Measurements from ENCODE around the gene ABI3BP.

The ABI3BP gene

DNA sequence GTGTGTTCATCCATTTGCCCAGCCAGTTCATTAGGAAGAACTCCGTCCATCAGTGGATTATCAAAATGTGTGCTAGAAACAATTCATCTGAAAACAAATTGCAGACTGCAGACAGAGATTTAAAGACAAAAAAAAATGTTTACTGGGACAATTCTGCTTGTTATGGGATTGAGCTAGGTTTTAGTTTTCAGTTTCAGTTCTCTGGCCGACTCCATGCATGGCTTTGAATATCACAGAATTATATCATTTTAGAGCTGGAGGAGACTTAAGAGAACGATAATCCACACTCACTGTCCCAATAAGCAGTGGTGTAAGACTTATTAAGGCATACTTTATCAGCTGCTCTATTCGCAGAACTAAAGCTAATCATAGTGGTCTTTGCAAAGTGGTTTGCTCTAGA is 232.8 kb downstream of the ABI3BP start:
- Histone ChIP-seq H4K91ac (ENCODE audit: low read depth, low read length) (no peak overlapping the region), H3K4me3 (ENCODE audit: low read depth, low read length) (no peak overlapping the region), H2BK120ac (ENCODE audit: insufficient read depth, low read length, poor library complexity) (no peak overlapping the region), H3K14ac (ENCODE audit: low read length) (no peak overlapping the region), H3K18ac (ENCODE audit: low read length) (no peak overlapping the region), H3K27me3 (ENCODE audit: insufficient read depth, low read length) (no peaks in the 10 kb centered on the region), H3K23ac (ENCODE audit: low read length) (no peak overlapping the region), H2BK5ac (ENCODE audit: low read depth, low read length, poor library complexity) (no peak overlapping the region), H3K4me1 (ENCODE audit: control insufficient read depth in 1 of 2, insufficient read depth in 2 of 2, low read length in 2 of 2) (no peaks in the 10 kb centered on the region), H3K4me2 (ENCODE audit: low read length) (no peak overlapping the region), H4K12ac (ENCODE audit: low read depth, low read length) (no peak overlapping the region), H3K79me1 (ENCODE audit: low read length) (no peaks in the 10 kb centered on the region), H3K9me3 (ENCODE audit: insufficient read depth, low read depth, low read length) (no peaks in the 10 kb centered on the region), H2AFZ (ENCODE audit: insufficient read depth, low read length, poor library complexity) (no peak overlapping the region), H4K8ac (ENCODE audit: low read depth, low read length) (no peak overlapping the region), H3K4ac (ENCODE audit: low read depth, low read length) (no peak overlapping the region), H2AK5ac (ENCODE audit: low read length) (no peak overlapping the region), H3K79me2 (ENCODE audit: control insufficient read depth, insufficient read depth, low read length, poor library complexity) (no peaks in the 10 kb centered on the region), H3K9ac (ENCODE audit: low read length) (no peak overlapping the region), H3K27ac (ENCODE audit: low read depth, low read length) (no peak overlapping the region), H2BK12ac (ENCODE audit: low read length) (no peak overlapping the region), H3K36me3 (ENCODE audit: control insufficient read depth in 1 of 2, insufficient read depth in 2 of 2, low read length in 2 of 2) (no peaks in the 10 kb centered on the region)
- DNase-seq = no peak
- no CpG with 5 or more reads among the region's 4 CpGs for WGBS (ENCODE audit: extremely low coverage, insufficient coverage, insufficient read length)

- Histone ChIP-seq H3K4me1 (ENCODE audit: control insufficient read depth in 1 of 2, insufficient read depth in 2 of 2, low read length in 2 of 2) (no peaks in the 10 kb centered on the region), H4K91ac (ENCODE audit: low read depth, low read length) (no peak overlapping the region), H2AFZ (ENCODE audit: insufficient read depth, low read length, poor library complexity) (no peak overlapping the region), H4K12ac (ENCODE audit: low read depth, low read length) (no peak overlapping the region), H4K8ac (ENCODE audit: low read depth, low read length) (no peak overlapping the region), H2BK5ac (ENCODE audit: low read depth, low read length, poor library complexity) (no peak overlapping the region), H3K36me3 (ENCODE audit: control insufficient read depth in 1 of 2, insufficient read depth in 2 of 2, low read length in 2 of 2) (no peaks in the 10 kb centered on the region), H3K4me3 (ENCODE audit: low read depth, low read length) (no peak overlapping the region), H2BK12ac (ENCODE audit: low read length) (no peak overlapping the region), H3K27ac (ENCODE audit: low read depth, low read length) (no peak overlapping the region), H2BK120ac (ENCODE audit: insufficient read depth, low read length, poor library complexity) (no peak overlapping the region), H3K79me1 (ENCODE audit: low read length) (no peaks in the 10 kb centered on the region), H3K9ac (ENCODE audit: low read length) (no peak overlapping the region), H3K9me3 (ENCODE audit: insufficient read depth, low read depth, low read length) (no peaks in the 10 kb centered on the region), H2AK5ac (ENCODE audit: low read length) (no peak overlapping the region), H3K4me2 (ENCODE audit: low read length) (no peak overlapping the region), H3K79me2 (ENCODE audit: control insufficient read depth, insufficient read depth, low read length, poor library complexity) (no peaks in the 10 kb centered on the region), H3K4ac (ENCODE audit: low read depth, low read length) (no peak overlapping the region), H3K14ac (ENCODE audit: low read length) (no peak overlapping the region), H3K23ac (ENCODE audit: low read length) (no peak overlapping the region), H3K27me3 (ENCODE audit: insufficient read depth, low read length) (no peaks in the 10 kb centered on the region), H3K18ac (ENCODE audit: low read length) (no peak overlapping the region)
- DNase-seq = no peak
Measured at GRCh38 chr3:100759950-100760349, 233.3 kb downstream of the ABI3BP start.

DNA sequence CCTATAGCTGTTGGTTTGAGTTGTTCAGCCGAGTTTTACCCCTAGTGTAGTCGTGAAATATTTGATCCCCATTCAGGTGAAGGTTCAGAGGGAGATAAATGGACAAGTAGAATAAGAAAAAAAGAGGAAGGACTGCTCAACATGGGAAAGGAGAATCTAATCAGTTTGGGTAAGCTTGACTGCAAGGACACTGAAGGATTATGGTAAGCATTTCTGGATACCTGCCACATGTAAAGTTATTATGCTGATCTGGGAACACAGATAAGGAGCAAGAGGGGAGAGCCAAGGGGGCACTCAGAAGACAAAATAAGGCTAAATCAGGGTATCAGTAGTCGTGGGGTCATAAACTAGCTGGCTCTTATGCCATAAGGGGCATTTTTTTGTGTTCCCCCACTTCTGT is 234.1 kb downstream of the ABI3BP start:
- Histone ChIP-seq H3K14ac (ENCODE audit: low read length) (no peak overlapping the region), H3K4me3 (ENCODE audit: low read depth, low read length) (no peak overlapping the region), H3K18ac (ENCODE audit: low read length) (no peak overlapping the region), H3K27ac (ENCODE audit: low read depth, low read length) (no peak overlapping the region), H4K12ac (ENCODE audit: low read depth, low read length) (no peak overlapping the region), H3K36me3 (ENCODE audit: control insufficient read depth in 1 of 2, insufficient read depth in 2 of 2, low read length in 2 of 2) (no peaks in the 10 kb centered on the region), H3K79me2 (ENCODE audit: control insufficient read depth, insufficient read depth, low read length, poor library complexity) (no peaks in the 10 kb centered on the region), H3K79me1 (ENCODE audit: low read length) (no peaks in the 10 kb centered on the region), H2AFZ (ENCODE audit: insufficient read depth, low read length, poor library complexity) (no peak overlapping the region), H4K91ac (ENCODE audit: low read depth, low read length) (no peak overlapping the region), H3K4ac (ENCODE audit: low read depth, low read length) (no peak overlapping the region), H3K27me3 (ENCODE audit: insufficient read depth, low read length) (no peaks in the 10 kb centered on the region), H4K8ac (ENCODE audit: low read depth, low read length) (no peak overlapping the region), H2BK5ac (ENCODE audit: low read depth, low read length, poor library complexity) (no peak overlapping the region), H2AK5ac (ENCODE audit: low read length) (no peak overlapping the region), H3K4me1 (ENCODE audit: control insufficient read depth in 1 of 2, insufficient read depth in 2 of 2, low read length in 2 of 2) (no peaks in the 10 kb centered on the region), H3K9me3 (ENCODE audit: insufficient read depth, low read depth, low read length) (no peaks in the 10 kb centered on the region), H3K9ac (ENCODE audit: low read length) (no peak overlapping the region), H3K4me2 (ENCODE audit: low read length) (no peak overlapping the region), H3K23ac (ENCODE audit: low read length) (no peak overlapping the region), H2BK12ac (ENCODE audit: low read length) (no peak overlapping the region), H2BK120ac (ENCODE audit: insufficient read depth, low read length, poor library complexity) (no peak overlapping the region)
- no CpG with 5 or more reads among the region's 3 CpGs for WGBS (ENCODE audit: extremely low coverage, insufficient coverage, insufficient read length)
- no peak for DNase-seq

DNA sequence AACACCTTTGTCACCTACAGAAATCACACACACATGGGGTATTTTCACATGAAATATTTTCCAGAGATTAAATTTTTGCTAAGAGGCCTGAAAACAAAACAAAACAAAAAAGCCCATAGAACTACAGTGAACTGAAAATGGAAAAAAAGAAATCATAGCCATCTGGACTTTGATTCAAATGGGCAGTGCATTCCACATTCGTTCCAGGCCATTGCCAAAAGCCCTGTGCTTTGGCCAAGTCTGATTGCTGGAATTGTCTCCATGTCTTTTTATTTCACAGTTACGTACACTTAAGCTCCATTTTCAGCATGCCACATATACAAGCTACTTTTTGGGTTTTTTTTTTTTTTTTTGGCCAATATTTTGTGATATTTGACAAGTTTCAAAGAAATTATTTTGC is 236.8 kb downstream of the ABI3BP start:
- Histone ChIP-seq H2BK5ac (ENCODE audit: low read depth, low read length, poor library complexity) (no peak overlapping the region), H3K36me3 (ENCODE audit: control insufficient read depth in 1 of 2, insufficient read depth in 2 of 2, low read length in 2 of 2) (peaks cover 2% of the 10 kb centered on the region in 2 experiments), H2BK120ac (ENCODE audit: insufficient read depth, low read length, poor library complexity) (no peak overlapping the region), H3K27ac (ENCODE audit: low read depth, low read length) (no peak overlapping the region), H3K4me2 (ENCODE audit: low read length) (no peak overlapping the region), H2AFZ (ENCODE audit: insufficient read depth, low read length, poor library complexity) (no peak overlapping the region), H3K9ac (ENCODE audit: low read length) (no peak overlapping the region), H3K9me3 (ENCODE audit: insufficient read depth, low read depth, low read length) (no peaks in the 10 kb centered on the region), H4K12ac (ENCODE audit: low read depth, low read length) (no peak overlapping the region), H3K14ac (ENCODE audit: low read length) (no peak overlapping the region), H3K79me2 (ENCODE audit: control insufficient read depth, insufficient read depth, low read length, poor library complexity) (no peaks in the 10 kb centered on the region), H3K4ac (ENCODE audit: low read depth, low read length) (no peak overlapping the region), H2BK12ac (ENCODE audit: low read length) (no peak overlapping the region), H3K4me1 (ENCODE audit: control insufficient read depth in 1 of 2, insufficient read depth in 2 of 2, low read length in 2 of 2) (no peaks in the 10 kb centered on the region), H4K91ac (ENCODE audit: low read depth, low read length) (no peak overlapping the region), H3K18ac (ENCODE audit: low read length) (no peak overlapping the region), H3K27me3 (ENCODE audit: insufficient read depth, low read length) (no peaks in the 10 kb centered on the region), H3K79me1 (ENCODE audit: low read length) (no peaks in the 10 kb centered on the region), H2AK5ac (ENCODE audit: low read length) (no peak overlapping the region), H3K23ac (ENCODE audit: low read length) (no peak overlapping the region), H4K8ac (ENCODE audit: low read depth, low read length) (no peak overlapping the region), H3K4me3 (ENCODE audit: low read depth, low read length) (no peak overlapping the region)
- no peak for DNase-seq
- WGBS (ENCODE audit: extremely low coverage, insufficient coverage, insufficient read length) = no CpG with 5 or more reads among the region's 2 CpGs

Measured in trophoblast cell (in vitro differentiated cells and primary cell).